GM19395 (cell line): Measurements from ENCODE around the gene SPINDOC.
"Not testable (repeated sequence)": the region's sequence is repeated elsewhere in the genome, so short reads cannot be mapped to it uniquely, and the experiment has no call there.

Experiments used
- ATAC-seq: cut with Tn5 transposase; IDR thresholded peaks from one replicate; pipeline ENCODE4 v1.9.1; 2021; ENCODE audit warnings: mild to moderate bottlenecking, moderate library complexity; ENCODE audit not compliant: unreplicated experiment

The SPINDOC gene

DNA sequence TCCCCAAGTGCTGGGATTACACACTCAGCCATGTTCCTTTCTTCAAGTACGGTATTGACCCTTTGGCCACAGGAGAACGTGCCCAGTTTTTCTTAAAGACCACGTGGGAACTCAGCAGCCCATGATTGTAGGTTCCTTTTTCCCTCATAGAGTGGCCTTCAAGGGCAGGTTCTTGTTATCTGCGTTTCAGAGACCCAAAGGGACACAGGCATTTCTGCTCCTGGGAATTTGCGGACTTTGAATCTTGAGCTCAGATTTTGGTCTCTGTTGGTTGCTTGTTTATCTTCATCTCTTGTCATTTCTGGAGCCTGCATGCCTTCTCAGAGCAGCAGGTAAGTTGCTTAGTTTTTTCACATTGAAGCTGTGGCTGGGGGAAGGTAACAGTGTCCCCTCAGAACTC is 37.7 kb downstream of the SPINDOC start:
- ATAC-seq, result no peak

DNA sequence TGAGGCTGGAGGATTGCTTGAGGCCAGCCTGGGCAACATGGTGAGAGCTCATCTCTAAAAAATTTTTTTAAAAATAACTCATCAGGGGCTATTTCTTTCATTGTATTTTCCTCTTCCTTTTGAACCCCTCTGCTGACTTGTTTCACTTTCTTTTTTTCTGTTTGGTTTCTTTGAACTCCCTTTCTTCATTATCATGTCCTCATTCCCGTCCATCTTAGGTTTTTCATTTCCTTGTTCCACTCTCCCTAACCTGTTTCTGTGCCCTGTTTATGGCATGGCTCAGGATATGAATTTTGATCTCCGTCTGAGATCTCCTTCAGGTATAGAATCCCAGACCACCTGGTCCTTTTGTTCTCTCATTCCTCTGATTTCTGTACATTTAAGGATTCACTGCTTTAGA is 38.1 kb downstream of the SPINDOC start:
- no peak for ATAC-seq

DNA sequence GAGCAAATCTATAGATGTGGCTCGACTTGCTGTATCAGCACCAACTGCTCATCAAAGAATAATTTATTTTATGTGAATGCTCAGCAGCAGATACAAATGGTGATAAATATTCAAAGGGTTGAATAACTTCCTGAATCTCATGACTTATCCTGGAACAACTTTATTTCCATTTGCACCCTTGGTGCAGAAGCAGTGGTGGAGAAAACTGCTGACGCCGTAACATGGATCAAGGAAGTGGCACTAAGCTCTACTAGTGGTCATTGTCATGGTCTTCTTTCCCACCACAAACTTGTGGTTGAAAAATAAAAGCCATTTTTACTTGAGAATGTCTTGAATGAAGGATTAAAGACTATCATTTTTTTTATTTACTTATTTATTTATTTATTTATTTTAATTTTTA is 40.2 kb downstream of the SPINDOC start:
- no peak for ATAC-seq

DNA sequence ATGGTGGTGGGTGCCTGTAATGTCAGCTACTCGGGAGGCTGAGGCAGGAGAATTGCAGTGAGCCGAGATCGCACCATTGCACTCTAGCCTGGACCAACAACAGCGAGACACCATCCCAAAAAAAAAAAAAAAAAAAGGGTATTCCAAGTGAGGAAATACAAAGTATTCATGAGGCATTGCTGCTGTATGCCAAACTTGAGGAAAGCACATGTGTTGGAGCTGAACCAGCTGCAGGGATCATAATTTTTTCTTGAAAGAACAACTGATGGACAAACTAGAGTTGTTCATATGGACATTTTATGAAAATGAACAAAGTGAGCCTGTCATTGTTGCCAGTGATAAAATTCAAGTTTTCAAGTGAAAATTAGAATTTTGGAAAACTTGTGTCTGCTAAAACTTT is 41.4 kb downstream of the SPINDOC start:
- ATAC-seq, result no peak

DNA sequence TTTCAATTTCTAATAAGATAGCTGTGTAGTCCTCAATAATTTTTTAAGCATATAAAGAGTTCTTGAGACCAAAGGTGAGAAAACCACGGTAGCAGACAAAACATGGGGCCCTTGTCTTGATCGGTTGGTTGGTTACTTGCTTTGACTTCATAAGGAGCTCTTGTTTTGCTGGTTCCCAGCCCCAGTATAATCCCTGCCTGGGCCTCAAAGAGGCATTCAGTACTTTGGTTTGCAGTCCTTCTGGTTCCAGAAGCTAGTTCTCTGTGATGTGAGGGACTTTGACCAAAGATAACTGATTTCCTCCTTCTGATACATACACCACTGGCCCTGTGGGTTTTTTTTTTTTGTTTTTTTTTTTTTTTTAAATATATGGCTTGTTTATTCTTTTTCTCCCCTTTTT is 42.7 kb downstream of the SPINDOC start:
- ATAC-seq, result no peak

DNA sequence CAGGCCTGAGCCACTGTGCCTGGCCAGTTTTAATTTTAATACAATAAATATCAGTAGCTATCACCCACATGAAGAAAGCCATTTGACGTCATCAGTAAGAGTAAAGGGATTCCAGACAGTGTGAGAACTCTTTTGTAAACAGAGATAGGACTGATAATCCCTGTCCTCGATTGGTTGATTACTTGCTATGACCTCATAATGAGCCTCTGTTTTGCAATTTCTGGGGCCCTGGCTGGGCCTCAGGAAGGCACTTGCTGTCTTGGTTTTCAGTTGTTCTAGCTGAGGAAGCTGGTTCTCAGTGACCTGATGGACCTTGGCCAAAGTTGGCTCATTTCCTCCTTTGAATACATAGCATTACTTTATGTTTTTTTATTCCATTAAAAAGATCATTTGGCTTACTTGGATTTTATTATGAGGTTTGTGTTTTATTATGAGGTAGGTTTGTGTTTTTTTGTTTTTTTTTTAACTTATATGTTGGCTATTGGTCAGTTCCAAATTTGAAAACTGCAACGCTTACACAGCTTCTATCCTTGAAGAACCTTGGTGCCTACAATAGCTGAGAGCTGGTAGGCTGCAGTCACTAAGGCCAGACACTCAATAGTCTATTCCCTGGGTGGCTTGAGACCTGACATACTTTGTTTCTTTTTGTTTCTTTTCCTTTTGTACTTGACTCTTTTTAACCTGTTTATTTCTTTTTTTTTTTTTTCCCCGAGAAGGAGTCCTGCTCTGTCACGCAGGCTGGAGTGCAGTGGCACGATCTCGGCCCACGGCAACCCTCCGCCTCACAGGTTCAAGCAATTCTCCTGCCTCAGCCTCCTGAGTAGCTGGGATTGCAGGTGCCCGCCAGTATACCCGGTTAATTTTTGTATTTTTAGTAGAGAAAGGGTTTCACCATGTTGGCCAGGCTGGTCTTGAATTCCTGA is 45.6 kb downstream of the SPINDOC start:
- ATAC-seq, result no peak

DNA sequence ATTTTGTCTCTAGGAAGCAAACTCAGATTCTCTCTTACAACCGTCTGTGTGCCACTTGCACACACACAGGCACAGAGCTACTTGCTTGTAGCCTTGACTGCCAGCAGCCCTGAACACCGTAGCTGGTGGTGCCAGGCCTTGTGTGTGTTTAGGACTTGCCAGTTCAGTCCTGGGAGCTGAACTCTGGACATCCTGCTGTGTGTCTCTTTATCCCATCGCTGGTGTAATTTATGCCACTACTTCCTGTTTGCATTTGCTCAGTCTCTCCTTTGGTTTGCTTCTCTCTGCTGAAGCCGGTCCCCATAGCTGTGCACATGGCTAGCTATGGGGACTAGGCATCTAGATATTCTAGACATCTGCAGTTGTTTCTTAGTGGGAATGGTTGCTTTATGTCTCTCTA is 49.7 kb downstream of the SPINDOC start:
- no peak for ATAC-seq

DNA sequence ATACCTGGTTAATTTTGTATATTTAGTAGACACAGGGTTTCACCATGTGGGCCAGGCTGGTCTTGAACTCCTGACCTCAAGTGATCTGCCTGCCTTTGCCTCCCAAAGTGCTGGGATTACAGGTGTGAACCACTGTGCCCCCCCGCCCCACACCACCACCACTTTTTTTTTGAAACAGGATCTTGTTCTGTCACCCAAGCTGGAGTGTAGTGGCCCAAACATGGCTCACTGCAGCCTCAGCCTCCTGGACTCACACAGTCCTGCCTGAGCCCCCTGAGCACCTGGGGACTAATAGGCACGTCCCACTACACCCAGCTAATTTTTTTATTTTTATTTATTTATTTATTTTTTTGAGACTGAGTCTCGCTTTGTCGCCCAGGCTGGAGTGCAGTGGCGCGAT is 50.4 kb downstream of the SPINDOC start:
- ATAC-seq, result not testable (repeated sequence)

DNA sequence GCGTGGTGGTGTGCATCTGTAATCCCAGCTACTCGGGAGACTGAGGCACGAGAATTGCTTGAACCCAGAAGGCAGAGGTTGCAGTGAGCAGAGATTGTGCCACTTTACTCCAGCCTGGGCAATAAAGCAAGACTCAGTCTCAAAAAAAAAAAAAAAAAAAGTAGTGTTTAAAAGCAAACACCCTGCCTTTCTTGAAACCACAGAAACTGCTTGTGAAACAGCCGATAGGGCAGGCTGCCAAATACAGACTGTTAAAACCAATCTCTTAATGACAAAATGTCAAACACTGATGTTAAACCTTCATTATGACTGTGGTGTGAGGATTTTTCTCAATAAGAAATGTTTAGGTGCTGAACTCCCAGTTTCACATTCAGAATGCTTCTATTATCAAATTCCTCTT is 53.0 kb downstream of the SPINDOC start:
- ATAC-seq, result peak; percentile 74

DNA sequence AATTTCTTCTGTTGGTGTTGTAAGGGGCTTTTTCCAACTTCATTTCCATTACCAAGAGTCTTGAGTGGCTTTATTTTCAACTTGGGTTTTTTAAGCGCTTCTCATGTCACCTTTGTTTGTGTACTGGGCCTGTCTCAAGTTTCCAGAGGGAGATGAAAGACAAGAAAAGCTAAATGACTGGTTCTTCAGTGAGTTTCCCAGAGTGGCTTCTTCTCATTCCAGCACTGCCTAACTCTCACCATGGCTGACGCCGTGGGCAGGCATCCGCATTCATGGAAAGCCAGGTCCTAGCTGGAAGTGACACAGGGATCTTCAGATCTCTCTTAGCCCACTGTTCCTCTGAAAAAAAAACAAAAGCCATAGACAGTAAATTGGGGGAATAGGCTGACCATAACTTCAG is 54.3 kb downstream of the SPINDOC start:
- no peak for ATAC-seq

DNA sequence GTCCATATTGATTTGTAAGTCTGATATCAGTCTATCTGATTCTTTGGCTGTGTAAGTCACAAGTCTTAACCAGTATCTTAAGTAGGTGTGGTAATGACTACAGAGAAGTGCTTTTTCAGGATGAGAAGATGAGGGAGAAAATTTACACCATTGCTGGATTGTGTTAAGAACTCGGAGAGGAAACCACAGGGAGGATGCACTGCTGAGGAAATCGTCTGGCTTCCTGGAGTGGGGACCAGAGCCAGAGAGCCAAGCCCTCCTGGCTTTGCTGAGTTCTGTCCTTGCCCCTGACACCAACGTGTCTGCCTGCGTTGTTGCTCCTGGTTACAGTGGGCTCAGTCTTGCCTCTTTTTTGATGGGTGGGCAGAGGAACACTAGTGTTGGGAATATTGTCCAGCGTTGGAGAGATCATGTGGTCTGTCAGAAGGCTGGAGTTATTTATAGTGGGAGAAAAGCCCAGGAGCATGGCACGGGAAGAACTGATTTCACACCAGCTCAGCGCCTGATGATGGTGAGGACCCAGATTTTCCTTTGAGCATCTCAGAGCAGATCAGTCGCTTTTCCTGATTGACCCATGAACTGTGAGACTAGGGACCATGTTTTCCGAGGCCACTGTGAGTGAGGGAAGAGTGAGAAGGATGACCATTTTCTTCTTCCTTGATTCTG is 55.3 kb downstream of the SPINDOC start:
- ATAC-seq, result no peak

DNA sequence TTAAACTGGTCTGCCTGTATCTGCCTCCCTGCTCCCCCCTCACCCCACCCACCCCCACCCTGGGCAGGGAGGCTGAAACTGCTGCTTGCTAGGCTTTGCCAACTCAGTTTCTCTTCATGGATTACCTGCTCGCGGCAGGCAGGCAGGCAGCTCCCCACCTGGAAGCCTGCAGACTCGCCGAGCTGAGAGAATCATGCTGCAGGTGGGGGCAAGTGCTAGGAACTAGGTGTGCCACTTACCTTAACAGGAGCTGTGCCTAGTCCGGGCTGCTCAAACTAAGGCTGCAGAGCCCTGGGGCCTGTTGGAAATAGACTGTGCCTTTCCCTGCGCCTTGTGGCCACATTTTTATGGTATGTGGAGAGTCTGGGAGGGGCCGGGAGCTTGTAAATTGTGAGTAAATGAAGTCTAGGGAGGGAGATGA is 55.9 kb downstream of the SPINDOC start:
- ATAC-seq, result no peak

DNA sequence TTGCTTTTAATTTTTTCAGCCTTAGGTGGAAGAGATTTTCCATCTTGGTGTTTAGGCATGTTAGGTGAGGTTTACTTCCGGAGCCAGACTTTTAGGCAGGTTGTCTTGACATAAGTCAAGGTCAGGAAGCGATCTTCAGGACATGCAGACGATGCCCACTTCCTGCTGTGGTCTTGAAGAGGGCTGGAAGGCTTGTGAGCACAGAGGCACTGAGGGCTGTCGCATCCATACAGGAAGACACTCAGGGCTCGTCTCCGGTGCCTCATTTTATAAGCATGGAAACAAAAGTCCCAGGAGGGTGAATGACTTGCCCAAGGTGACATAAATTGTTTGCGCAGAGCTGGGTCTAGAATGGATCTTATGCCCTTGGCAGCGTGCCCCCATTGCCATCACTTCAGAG is 56.4 kb downstream of the SPINDOC start:
- ATAC-seq, result no peak

DNA sequence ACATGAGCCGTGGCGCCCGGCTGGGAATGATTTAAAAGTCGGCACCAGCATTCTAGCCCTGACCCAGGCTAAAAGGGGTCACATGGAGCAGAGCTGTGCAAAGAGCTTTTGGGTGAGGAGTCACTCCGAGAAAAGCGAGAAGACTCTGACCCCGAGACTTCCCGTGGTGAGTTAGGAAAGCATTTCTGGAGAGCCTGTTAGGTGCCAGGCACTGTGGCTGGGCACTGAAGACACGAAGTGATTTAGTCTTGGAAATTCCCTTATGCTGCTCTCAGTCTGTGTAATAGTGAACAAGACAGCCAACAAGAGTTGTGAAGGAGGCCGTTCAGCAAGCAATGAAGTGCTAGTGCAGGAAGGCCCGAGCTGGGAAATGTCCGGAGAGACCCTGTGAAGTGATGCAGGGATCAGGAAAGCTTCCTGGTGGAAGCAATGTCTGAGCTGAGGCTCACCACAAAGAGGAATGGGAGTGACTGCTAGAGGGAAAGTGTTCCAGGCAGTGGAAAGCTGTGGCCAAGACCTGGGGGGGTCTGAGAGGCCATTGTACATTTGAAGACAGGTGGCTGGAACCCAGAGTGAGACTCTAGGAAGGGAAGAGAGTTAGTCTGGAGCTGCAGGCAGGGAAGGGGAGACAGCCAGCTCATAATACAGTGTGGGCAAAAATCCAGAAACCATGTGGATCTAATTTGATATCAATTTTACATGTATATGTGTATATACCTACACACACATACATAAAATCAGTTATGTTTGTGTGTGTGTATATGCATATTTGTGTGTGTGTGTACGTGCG is 57.3 kb downstream of the SPINDOC start:
- no peak for ATAC-seq

DNA sequence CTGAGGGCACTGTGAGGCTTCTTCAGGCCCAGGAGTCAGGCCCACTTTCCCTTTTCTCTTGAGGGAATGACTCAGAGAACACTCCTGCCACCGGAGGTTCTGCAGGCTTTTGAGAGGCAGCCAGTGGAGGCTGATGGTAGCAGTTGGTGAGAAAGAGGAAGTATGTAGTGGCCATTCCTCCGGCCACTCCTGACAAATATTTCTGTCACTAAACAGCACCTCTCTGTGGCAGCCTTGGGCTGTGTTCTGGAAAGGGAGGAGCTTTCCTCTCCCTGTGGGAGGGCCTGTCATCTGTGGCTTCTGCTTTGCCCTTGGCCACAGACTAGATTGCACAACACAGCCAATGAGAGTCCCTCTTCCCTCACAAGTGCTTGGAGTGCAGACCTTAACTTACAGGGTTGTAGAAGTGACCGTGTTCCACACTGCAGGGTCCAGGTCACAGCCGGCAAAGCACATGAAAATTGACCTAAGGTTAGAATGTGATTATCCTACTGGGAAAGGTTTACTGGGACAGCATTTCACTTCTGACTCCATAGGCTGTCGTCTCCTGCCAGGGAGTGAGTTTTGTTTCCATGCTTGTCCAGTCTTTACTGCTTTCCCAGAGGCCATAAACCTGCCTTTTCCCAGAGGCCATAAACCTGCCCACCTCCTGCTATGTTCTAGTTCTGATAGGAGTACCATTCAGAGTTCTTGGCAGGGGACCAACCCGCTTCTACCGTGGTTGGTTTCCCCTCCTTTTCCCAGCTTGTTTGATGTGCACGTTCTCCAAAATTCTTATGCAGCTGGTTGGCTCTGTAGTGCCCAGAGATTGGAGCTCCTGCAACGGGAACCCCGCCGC is 58.9 kb downstream of the SPINDOC start:
- ATAC-seq, result peak; percentile 95

DNA sequence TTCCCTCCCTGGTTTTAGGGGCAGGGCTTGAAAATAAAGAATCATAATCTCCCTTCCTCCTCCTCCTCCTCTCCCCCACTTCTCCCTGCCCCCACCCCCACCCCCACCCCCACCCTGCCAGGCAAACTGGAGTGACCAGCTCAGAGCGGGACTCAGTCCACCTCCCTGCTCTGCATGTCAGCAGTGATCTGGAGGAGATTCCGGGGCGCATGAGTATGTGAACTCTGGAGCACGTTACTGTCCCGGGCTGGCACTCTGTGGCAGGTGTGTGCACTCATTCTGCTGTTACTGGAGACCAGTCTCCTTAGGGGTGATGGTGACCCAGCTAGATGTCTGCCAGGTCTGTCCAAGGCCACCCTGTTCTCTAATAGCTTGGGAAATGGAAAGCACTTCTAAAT is 59.5 kb downstream of the SPINDOC start:
- ATAC-seq, result no peak

DNA sequence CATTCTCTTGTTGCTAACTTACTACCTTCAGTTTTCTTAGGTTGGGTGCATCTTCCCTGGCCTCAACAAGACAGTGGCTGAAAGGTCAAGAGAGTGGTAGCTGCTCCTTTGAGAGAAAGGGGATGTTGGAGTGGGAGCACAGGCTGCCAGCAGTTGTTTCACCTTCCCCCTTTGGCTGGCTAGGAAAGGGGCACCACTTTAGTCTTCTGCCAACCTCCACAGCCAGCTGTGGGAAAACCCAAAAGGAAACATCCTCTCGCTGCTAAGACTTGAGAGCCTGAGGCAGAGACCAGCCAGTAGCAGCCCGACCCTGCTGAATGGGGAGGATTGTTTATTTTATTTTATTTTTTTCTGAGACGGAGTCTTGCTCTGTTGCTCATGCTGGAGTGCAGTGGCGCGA is 60.1 kb downstream of the SPINDOC start:
- ATAC-seq, result no peak

DNA sequence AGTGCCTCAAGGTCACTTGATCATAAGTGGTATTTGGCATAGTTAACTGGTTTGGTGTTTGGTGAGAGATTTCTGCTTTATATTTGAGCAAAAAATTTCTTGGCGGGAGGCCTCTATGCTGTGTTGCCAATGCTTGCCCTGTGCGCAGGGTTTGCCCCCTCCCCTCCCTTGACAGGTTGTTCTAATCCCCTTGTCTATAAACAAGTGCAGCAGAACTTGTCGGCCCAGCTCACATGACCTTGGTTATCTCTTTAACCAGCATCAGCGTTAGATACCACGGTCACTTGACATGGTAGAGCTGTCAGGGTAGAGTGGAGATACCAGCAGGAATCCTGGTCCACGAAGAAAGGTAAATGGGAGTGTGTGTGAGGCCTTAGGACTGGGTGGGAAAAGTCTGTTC is 61.3 kb downstream of the SPINDOC start:
- no peak for ATAC-seq

DNA sequence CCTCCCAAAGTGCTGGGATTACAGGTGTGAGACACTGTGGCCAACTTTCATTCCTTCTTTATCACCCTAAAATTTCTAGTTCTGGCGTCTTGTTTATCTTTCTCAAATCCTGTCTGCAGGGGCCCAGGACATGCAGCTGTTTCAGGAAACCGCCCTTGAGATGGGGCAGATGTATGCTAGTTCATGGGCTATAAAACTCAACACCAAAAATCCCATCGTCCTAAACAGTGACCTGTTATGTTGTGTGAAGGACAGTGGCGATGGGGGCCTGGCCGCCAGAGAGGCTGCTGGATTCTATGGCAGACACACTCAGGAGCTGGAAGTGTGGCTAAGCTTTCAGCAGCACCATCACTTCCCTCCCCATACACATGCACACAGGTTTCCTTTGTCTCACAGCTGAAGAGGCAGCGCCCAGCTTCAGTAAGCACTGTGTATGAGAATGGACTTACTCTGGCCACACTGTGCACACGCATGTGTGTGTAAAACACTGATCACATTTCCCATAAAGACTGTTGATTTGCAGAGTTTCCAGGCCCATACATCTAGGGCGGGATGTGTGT is 62.3 kb downstream of the SPINDOC start:
- no peak for ATAC-seq

DNA sequence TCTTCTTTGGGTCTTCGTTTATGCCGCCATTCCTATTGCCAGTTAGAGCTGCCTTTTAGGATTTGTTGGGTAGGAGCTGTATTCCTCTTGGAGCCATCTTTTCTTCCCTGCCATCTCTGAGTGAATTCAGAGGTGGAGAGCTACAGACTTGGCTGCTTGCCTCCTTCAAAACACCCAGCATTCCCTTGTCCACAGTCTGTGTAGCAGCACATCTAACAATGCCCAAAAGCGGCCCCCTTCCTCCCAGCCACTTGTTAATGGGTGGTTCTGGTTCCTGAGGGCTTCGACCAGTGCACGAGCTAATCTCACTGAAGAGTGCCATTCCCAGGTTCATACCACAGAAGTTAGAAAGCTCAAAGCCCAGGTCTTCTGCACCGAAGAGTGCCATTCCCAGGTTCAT is 63.4 kb downstream of the SPINDOC start:
- ATAC-seq, result no peak
